GM19238 (cell line): Measurements from ENCODE around the gene MED16.

Experiments
- DNase-seq: peaks from one replicate; pipeline ENCODE4 v3.0.0; 2011; ENCODE audit warnings: low spot score; ENCODE audit not compliant: insufficient read length

The MED16 gene

DNA sequence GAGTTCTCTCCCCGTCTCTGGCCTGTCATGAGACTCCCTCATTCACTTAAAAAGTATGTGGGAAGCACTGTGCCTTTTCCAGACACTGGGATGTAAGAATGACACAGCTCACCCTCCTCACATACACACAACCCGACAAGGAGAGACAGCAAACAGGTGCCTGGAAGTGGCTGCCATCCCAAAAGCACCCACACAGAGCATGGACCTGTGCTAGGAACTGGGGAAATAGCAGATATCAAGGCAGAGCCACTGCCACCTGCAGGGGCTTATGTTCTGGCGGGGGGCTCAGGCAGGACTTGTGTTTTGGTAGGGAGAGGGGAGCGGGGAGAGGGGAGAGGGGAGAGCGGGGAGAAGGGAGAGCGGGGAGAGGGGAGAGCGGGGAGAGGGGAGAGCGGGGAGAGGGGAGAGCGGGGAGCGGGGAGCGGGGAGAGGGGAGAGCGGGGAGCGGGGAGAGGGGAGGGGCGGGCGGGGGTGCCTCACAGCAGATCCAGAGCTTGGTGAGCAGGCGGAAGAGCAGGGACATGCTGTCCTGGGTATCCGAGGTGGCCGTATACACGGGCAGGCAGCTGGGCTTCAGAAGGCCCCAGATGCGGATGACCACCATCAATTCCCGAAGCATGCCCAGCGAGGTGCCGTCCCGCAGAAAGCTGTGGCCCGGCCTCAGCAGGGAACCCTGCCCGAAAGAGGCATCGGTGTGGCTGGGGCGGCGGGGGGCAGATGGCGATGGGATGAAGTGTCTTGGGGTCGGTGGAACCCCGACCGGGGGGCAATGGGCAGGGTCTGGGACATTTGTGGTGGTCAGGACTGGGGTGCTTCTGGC, 21.3 kb downstream of the MED16 start:
- DNase-seq: no peak

GRCh38 chr19:870963-871401, 22.0 kb downstream of the MED16 start:
- no peak for DNase-seq

DNA sequence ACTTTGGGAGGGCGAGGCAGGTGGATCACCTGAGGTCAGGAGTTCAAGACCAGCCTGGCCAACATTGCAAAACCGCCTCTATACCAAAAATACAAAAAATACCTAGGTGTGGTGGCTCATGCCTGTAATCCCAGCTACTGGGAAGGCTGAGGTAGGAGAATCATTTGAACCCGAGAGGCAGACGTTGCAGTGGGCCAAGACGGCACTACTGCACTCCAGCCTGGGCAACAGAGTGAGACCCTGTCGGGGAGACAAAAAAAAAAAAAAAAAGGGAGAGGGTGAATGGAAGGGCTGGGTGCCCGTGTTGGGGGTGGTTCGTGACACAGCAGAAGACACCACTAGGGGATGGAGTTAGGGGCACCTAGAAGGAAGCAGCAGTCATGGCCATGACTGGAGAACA, 22.7 kb downstream of the MED16 start:
- DNase-seq: no peak

DNA sequence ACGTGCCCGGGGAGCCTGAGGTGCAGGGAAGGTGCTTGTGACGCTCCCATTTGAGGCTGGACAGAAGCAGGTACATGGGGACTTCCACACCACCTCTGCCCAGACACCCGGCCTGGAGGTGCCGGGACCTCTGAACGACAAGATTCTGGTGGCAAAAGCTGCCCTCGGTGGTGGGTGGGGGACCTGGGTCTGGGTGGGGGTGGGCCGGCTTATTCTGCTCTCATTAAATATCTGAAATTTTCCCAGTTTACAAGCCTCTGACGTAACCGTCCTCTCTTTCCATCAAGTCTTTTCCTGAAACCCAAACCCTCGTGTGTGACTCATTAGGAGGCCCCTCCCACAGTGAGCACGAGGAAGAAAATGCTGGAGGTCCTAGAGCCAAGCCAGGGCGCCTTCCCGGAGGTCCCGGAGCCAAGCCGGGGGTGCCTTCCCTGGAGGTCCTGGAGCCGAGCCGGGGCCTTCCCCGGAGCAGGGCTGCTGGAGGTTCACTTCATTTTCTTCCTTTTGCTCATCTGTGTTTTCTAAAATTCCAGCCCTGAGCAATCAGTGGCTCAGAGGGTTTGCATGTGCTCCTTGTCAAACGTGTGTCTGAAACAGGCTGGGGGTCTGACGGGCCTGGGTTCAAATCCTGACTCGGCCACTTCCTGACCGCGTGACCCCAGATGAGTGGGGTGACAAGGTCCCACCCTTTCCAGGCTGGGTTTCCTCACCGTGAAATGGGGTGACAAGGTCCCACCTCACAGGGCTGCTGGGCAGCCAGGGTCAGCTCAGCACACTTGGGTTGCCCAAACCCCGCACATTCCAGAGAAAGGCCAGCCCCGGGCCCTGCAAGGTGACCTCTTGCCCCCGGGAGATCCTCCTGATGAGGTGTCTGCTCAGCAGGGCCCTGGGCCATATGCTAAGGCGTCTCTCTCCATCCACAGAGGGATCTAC, 23.5 kb downstream of the MED16 start:
- DNase-seq: no peak

GRCh38 chr19:868458-869244, 24.3 kb downstream of the MED16 start:
- DNase-seq: no peak

- no peak for DNase-seq
Observed at GRCh38 chr19:867855-868457, 25.0 kb downstream of the MED16 start.

DNA sequence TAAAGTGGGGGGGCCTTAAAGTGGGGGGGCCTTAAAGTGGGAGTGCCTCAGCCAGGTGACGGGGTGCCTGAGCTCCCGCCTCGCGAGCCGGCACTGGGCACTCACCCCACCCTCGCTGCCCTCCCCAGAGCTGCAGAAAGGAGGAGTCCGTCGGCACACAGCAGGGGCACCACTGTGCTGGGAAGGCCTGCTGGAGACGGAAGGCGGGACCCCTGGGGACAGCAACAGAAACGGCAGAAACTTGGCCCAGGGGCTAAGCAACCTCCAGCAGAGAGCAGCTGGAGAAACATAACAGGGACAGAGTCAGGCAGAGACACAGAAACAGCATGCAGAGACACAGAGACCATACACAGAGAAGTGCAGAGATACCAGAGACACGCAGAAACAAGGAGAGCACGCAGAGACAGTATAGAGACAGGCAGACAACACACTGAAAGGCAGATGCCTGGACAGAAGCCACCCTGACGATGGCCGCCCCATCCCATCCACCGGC, 25.6 kb downstream of the MED16 start:
- DNase-seq: no peak

- no peak for DNase-seq
Observed at GRCh38 chr19:866769-867300, 26.2 kb downstream of the MED16 start.

GRCh38 chr19:863315-863620, 29.7 kb downstream of the MED16 start:
- no peak for DNase-seq

GRCh38 chr19:862581-863314, 30.2 kb downstream of the MED16 start:
- DNase-seq: peak; percentile 84

DNA sequence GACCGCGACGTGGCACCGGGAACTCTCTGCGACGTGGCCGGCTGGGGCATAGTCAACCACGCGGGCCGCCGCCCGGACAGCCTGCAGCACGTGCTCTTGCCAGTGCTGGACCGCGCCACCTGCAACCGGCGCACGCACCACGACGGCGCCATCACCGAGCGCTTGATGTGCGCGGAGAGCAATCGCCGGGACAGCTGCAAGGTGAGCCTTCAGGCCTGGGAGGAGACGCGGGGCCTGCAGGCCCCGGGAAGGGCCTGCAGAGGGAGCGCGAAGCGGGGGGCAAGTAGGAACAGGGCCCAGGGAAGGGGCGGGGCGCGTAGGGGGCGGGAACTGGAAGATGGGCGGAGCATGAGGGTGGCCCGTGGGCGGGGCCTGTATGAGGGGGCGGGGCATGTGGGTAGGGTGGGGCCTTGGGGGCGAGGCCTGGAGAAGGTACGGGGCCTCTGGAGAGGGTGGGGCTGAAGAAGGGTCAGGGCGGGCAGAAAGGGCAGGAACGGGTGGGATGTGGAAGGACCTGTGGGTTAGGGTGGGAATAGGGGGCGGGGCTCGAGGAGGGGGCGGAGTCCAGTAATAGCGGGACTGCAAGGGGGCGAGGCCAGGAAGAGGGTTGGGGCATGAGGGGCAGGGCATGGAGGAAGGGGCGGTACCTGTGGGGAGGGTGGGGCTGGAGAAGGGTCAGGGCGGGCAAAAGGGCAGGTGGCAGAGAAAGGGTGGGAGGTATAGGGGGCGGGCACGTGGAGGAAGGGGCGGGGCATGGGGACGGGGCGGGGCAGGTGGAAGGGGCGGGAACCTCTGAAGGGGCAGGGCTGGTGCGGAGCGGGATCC, 31.0 kb downstream of the MED16 start:
- peak; percentile 70 for DNase-seq

GRCh38 chr19:861141-861755, 31.7 kb downstream of the MED16 start:
- no peak for DNase-seq

DNA sequence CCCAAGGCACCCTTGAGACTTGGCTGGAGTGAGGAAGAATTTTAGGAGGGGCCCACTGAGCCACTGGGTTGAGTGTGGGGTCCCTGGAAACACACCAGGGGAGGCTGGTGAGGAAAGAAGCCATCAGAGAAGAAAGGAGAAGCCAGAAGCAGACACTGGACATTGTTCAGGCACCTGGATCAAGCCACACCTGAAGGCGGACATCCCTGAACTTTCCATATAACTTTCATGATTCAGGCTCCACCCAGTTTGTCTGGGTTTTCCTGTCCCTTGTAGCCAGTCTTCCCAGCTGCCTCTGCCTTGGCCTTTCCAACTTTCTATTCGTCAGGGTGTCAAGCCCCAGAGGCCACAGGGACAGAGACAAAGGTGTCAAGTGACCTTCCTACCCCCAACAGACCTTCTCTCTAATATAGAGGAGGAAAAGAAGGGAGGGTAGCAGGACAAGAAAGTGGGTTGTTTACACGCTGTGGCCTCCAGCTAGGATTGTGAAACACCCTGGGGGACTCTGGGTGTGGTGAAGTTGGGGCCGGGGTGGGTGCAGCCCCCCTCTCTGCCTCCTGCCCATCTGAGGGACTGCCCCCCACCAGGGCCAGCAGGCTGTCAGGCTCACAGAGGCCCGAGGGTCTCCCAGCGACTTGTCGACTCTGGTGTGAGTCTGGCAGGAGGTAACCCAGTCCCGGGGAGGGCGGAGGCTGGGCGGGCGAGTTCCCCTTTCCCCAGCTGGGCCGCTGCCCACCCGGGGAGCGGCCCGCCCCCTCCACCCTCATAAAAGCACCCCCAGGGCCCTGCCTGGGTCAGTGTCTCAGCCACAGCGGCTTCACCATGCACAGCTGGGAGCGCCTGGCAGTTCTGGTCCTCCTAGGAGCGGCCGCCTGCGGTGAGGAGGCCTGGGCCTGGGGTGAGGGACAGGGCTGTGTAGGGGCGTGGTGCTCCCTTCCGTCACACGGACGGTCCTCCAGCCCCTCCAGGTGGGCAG, 33.8 kb downstream of the MED16 start, which contains the start of gene CFD:
TSS of gene CFD (plus strand) at position 797 of the 976 bp plus-strand sequence. CDS start at position 823, 26 bp downstream.
- no peak for DNase-seq

DNA sequence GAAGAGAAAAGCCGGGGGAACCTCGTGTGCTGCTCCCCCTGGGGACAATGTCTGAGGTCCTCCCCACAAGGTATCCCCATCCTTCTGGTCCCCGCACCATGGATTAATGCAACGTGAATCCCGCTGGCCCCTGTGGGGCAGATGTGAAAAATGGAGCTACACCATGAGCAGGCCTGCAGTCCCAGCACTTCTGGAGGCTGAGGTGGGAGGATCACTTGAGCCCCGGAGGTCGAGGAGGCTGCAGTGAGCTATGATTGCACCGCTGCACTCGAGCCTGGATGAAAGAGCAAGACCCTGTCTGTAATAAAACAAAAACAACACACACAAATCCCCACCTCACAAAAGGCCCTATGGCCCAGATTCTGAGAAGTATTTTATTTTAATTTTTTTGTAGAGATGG, 34.7 kb downstream of the MED16 start:
- no peak for DNase-seq

GRCh38 chr19:855566-856120, 37.3 kb downstream of the MED16 start:
- no peak for DNase-seq

DNA sequence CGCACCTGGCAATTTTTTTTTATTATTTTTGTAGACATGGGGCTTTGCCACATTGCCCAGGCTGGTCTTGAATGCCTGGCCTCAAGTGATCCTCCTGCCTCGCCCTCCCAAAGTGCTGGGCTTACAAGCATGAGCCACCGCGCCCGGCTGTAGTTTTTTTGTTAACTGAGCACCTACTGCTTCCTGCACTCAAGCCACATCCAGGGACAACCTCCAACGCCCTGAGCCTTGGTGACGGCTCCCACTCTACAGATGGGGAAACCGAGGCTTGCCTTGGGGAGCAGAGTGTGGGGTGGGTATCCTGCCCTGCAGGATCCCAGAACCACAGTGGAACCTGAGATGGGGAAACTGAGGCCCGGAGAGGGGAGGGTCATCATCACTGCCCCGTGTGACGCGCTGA, 37.8 kb downstream of the MED16 start:
- DNase-seq: no peak

DNA sequence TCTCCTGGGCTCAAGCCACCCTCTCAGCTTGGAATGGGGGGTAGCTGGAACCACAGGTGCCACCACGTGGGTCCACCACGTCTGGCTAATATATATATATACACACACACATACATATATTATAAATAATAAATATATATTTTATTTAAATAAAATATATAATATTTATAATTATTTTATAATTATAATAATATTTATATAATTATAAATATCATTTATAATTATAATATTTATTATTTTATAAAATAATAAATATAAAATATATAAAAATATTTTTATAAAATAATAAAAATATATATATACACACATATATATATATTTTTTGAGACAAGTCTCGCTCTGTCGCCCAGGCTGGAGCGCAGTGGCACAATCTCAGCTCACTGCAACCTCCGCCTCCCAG, 38.4 kb downstream of the MED16 start:
- DNase-seq: no peak
